ENCODE results near the gene WHRN.

WHRN gene

GRCh38 chr9:114503009-114503408, 2.3 kb downstream of the WHRN start:
- Histone ChIP-seq H4K8ac (ENCODE audit: low read depth, low read length) (no peak overlapping the region), H3K36me3 (ENCODE audit: control insufficient read depth, insufficient read depth, low read length) (no peaks in the 10 kb centered on the region), H3K4me2 (ENCODE audit: low read length) (no peak overlapping the region), H3K9ac (ENCODE audit: low read length) (no peak overlapping the region), H3K18ac (ENCODE audit: low read length) (no peak overlapping the region), H3K4me1 (ENCODE audit: control insufficient read depth, low read depth, low read length) (no peaks in the 10 kb centered on the region), H3K27ac (ENCODE audit: low read depth, low read length) (no peak overlapping the region), H2AK5ac (ENCODE audit: low read length) (no peak overlapping the region), H3K56ac (ENCODE audit: low read length) (no peak overlapping the region), H4K5ac (ENCODE audit: low read length) (no peak overlapping the region), H2BK5ac (ENCODE audit: low read length) (no peak overlapping the region), H3K79me1 (ENCODE audit: low read length) (no peaks in the 10 kb centered on the region), H3K79me2 (ENCODE audit: control insufficient read depth, insufficient read depth, low read length) (no peaks in the 10 kb centered on the region), H3K4me3 (ENCODE audit: low read length) (no peak overlapping the region), H2BK15ac (replicated peaks; ENCODE audit: low read depth) (no peak overlapping the region), H3K27me3 (ENCODE audit: insufficient read depth, low read length, poor library complexity) (no peaks in the 10 kb centered on the region), H3K23ac (ENCODE audit: low read length) (no peak overlapping the region), H3K4ac (ENCODE audit: low read depth, low read length) (no peak overlapping the region), H2BK120ac (ENCODE audit: low read depth, low read length) (no peak overlapping the region)
- no CpG with 5 or more reads among the region's 7 CpGs for WGBS (ENCODE audit: extremely low coverage, insufficient coverage, low lambda C conversion rate)
- no peak for DNase-seq

- H3K4ac ChIP-seq (ENCODE audit: low read depth, low read length): no peak overlapping the region
- no peak overlapping the region for H4K8ac ChIP-seq (ENCODE audit: low read depth, low read length)
- no peaks in the 10 kb centered on the region for H3K79me2 ChIP-seq (ENCODE audit: control insufficient read depth, insufficient read depth, low read length)
- H2BK5ac ChIP-seq (ENCODE audit: low read length): no peak overlapping the region
- no peak overlapping the region for H2BK15ac ChIP-seq (replicated peaks; ENCODE audit: low read depth)
- no peak overlapping the region for H4K5ac ChIP-seq (ENCODE audit: low read length)
- no peak overlapping the region for H3K23ac ChIP-seq (ENCODE audit: low read length)
- no CpG with 5 or more reads among the region's 12 CpGs for WGBS (ENCODE audit: extremely low coverage, insufficient coverage, low lambda C conversion rate)
- H3K36me3 ChIP-seq (ENCODE audit: control insufficient read depth, insufficient read depth, low read length): no peaks in the 10 kb centered on the region
- H3K4me3 ChIP-seq (ENCODE audit: low read length): no peak overlapping the region
- H3K56ac ChIP-seq (ENCODE audit: low read length): peak overlapping the region; percentile 17
- no peaks in the 10 kb centered on the region for H3K27me3 ChIP-seq (ENCODE audit: insufficient read depth, low read length, poor library complexity)
- no peaks in the 10 kb centered on the region for H3K4me1 ChIP-seq (ENCODE audit: control insufficient read depth, low read depth, low read length)
- H2BK120ac ChIP-seq (ENCODE audit: low read depth, low read length): no peak overlapping the region
- peak overlapping the region; percentile 76 for H3K18ac ChIP-seq (ENCODE audit: low read length)
- peak overlapping the region; percentile 6 for H3K27ac ChIP-seq (ENCODE audit: low read depth, low read length)
- DNase-seq: peak; percentile 71
- no peak overlapping the region for H3K4me2 ChIP-seq (ENCODE audit: low read length)
- H3K9ac ChIP-seq (ENCODE audit: low read length): peak overlapping the region; percentile 0
- H3K79me1 ChIP-seq (ENCODE audit: low read length): no peaks in the 10 kb centered on the region
- H2AK5ac ChIP-seq (ENCODE audit: low read length): no peak overlapping the region
Measured at GRCh38 chr9:114501796-114502682, 3.2 kb downstream of the WHRN start.

- no peaks in the 10 kb centered on the region for H3K36me3 ChIP-seq (ENCODE audit: control insufficient read depth, insufficient read depth, low read length)
- no peak overlapping the region for H3K9ac ChIP-seq (ENCODE audit: low read length)
- no peak overlapping the region for H4K5ac ChIP-seq (ENCODE audit: low read length)
- no peak for DNase-seq
- H2BK5ac ChIP-seq (ENCODE audit: low read length): no peak overlapping the region
- no peak overlapping the region for H3K18ac ChIP-seq (ENCODE audit: low read length)
- no peaks in the 10 kb centered on the region for H3K27me3 ChIP-seq (ENCODE audit: insufficient read depth, low read length, poor library complexity)
- no peak overlapping the region for H3K4ac ChIP-seq (ENCODE audit: low read depth, low read length)
- no peak overlapping the region for H4K8ac ChIP-seq (ENCODE audit: low read depth, low read length)
- H3K56ac ChIP-seq (ENCODE audit: low read length): no peak overlapping the region
- no peaks in the 10 kb centered on the region for H3K79me2 ChIP-seq (ENCODE audit: control insufficient read depth, insufficient read depth, low read length)
- no peak overlapping the region for H3K4me3 ChIP-seq (ENCODE audit: low read length)
- no peak overlapping the region for H2AK5ac ChIP-seq (ENCODE audit: low read length)
- H3K4me2 ChIP-seq (ENCODE audit: low read length): no peak overlapping the region
- H3K23ac ChIP-seq (ENCODE audit: low read length): no peak overlapping the region
- no peak overlapping the region for H3K27ac ChIP-seq (ENCODE audit: low read depth, low read length)
- no peak overlapping the region for H2BK120ac ChIP-seq (ENCODE audit: low read depth, low read length)
- H2BK15ac ChIP-seq (replicated peaks; ENCODE audit: low read depth): no peak overlapping the region
- WGBS (ENCODE audit: extremely low coverage, insufficient coverage, low lambda C conversion rate): no CpG with 5 or more reads among the region's 3 CpGs
- H3K79me1 ChIP-seq (ENCODE audit: low read length): no peaks in the 10 kb centered on the region
- H3K4me1 ChIP-seq (ENCODE audit: control insufficient read depth, low read depth, low read length): no peaks in the 10 kb centered on the region
Measured at GRCh38 chr9:114500697-114501292, 4.5 kb downstream of the WHRN start.

GRCh38 chr9:114499941-114500696, 5.2 kb downstream of the WHRN start:
- Histone ChIP-seq H3K4me1 (ENCODE audit: control insufficient read depth, low read depth, low read length) (no peaks in the 10 kb centered on the region), H3K4me2 (ENCODE audit: low read length) (no peak overlapping the region)

GRCh38 chr9:114499528-114499927, 5.7 kb downstream of the WHRN start:
- Histone ChIP-seq H2BK15ac (replicated peaks; ENCODE audit: low read depth) (no peak overlapping the region), H3K56ac (ENCODE audit: low read length) (no peak overlapping the region), H2BK120ac (ENCODE audit: low read depth, low read length) (no peak overlapping the region), H2AK5ac (ENCODE audit: low read length) (no peak overlapping the region), H3K4me3 (ENCODE audit: low read length) (no peak overlapping the region), H3K27me3 (ENCODE audit: insufficient read depth, low read length, poor library complexity) (no peaks in the 10 kb centered on the region), H3K9ac (ENCODE audit: low read length) (no peak overlapping the region), H3K79me2 (ENCODE audit: control insufficient read depth, insufficient read depth, low read length) (no peaks in the 10 kb centered on the region), H4K8ac (ENCODE audit: low read depth, low read length) (no peak overlapping the region), H3K27ac (ENCODE audit: low read depth, low read length) (no peak overlapping the region), H2BK5ac (ENCODE audit: low read length) (no peak overlapping the region), H3K79me1 (ENCODE audit: low read length) (no peaks in the 10 kb centered on the region), H3K4me1 (ENCODE audit: control insufficient read depth, low read depth, low read length) (no peaks in the 10 kb centered on the region), H3K36me3 (ENCODE audit: control insufficient read depth, insufficient read depth, low read length) (no peaks in the 10 kb centered on the region), H3K18ac (ENCODE audit: low read length) (no peak overlapping the region), H3K4ac (ENCODE audit: low read depth, low read length) (no peak overlapping the region), H3K23ac (ENCODE audit: low read length) (no peak overlapping the region), H3K4me2 (ENCODE audit: low read length) (no peak overlapping the region), H4K5ac (ENCODE audit: low read length) (no peak overlapping the region)
- no CpG with 5 or more reads among the region's 9 CpGs for WGBS (ENCODE audit: extremely low coverage, insufficient coverage, low lambda C conversion rate)
- DNase-seq: no peak

More at GRCh38 chr9:114499941-114500696, 5.2 kb downstream of the WHRN start:
- Histone ChIP-seq H3K4ac (ENCODE audit: low read depth, low read length) (no peak overlapping the region), H2BK120ac (ENCODE audit: low read depth, low read length) (no peak overlapping the region), H4K8ac (ENCODE audit: low read depth, low read length) (no peak overlapping the region), H3K27me3 (ENCODE audit: insufficient read depth, low read length, poor library complexity) (no peaks in the 10 kb centered on the region), H3K36me3 (ENCODE audit: control insufficient read depth, insufficient read depth, low read length) (no peaks in the 10 kb centered on the region), H3K9ac (ENCODE audit: low read length) (no peak overlapping the region), H3K79me1 (ENCODE audit: low read length) (no peaks in the 10 kb centered on the region), H2BK5ac (ENCODE audit: low read length) (no peak overlapping the region), H3K56ac (ENCODE audit: low read length) (no peak overlapping the region), H3K27ac (ENCODE audit: low read depth, low read length) (no peak overlapping the region), H4K5ac (ENCODE audit: low read length) (no peak overlapping the region), H2AK5ac (ENCODE audit: low read length) (no peak overlapping the region), H3K23ac (ENCODE audit: low read length) (no peak overlapping the region), H3K18ac (ENCODE audit: low read length) (no peak overlapping the region), H2BK15ac (replicated peaks; ENCODE audit: low read depth) (no peak overlapping the region), H3K4me3 (ENCODE audit: low read length) (no peak overlapping the region), H3K79me2 (ENCODE audit: control insufficient read depth, insufficient read depth, low read length) (no peaks in the 10 kb centered on the region)
- no CpG with 5 or more reads among the region's 9 CpGs for WGBS (ENCODE audit: extremely low coverage, insufficient coverage, low lambda C conversion rate)
- DNase-seq: no peak

Data from mesendoderm (in vitro differentiated cells).